Measurements from ENCODE around the gene CEP162.
A peak's percentile ranks its signal among the peaks of the same experiment; 100 is the strongest.
"Not testable (repeated sequence)": the region's sequence is repeated elsewhere in the genome, so short reads cannot be mapped to it uniquely, and the experiment has no call there.

CEP162 gene

DNA sequence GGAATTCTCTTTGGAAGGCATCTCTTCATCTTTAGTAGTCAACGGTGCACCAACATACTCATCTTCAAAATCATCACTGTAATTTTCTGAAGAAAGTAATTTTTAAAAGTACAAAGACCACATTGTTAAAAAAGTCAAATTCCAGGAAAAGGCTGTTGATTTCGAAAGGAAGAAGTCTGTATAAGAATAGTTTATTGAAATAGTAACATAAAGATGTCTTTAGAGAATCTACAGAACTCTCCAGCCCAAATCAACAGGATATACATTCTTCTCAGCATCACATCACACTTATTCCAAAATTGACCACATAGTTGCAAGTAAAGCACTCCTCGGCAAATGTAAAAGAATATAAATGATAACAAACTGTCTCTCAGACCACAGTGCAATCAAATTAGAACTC is 23.4 kb downstream of the CEP162 start:
- TF ChIP-seq, protein P1, sequence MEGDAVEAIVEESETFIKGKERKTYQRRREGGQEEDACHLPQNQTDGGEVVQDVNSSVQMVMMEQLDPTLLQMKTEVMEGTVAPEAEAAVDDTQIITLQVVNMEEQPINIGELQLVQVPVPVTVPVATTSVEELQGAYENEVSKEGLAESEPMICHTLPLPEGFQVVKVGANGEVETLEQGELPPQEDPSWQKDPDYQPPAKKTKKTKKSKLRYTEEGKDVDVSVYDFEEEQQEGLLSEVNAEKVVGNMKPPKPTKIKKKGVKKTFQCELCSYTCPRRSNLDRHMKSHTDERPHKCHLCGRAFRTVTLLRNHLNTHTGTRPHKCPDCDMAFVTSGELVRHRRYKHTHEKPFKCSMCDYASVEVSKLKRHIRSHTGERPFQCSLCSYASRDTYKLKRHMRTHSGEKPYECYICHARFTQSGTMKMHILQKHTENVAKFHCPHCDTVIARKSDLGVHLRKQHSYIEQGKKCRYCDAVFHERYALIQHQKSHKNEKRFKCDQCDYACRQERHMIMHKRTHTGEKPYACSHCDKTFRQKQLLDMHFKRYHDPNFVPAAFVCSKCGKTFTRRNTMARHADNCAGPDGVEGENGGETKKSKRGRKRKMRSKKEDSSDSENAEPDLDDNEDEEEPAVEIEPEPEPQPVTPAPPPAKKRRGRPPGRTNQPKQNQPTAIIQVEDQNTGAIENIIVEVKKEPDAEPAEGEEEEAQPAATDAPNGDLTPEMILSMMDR (IDR thresholded peaks at IDR 0.05; ENCODE audit: control insufficient read depth, insufficient read depth, low read depth, low read length, missing control alignments) = no peak
- DNase-seq (ENCODE audit: low read depth) = no peak
- H3K4me3 ChIP-seq (ENCODE audit: control insufficient read depth, low read depth, low read length) = no peak overlapping the region

DNA sequence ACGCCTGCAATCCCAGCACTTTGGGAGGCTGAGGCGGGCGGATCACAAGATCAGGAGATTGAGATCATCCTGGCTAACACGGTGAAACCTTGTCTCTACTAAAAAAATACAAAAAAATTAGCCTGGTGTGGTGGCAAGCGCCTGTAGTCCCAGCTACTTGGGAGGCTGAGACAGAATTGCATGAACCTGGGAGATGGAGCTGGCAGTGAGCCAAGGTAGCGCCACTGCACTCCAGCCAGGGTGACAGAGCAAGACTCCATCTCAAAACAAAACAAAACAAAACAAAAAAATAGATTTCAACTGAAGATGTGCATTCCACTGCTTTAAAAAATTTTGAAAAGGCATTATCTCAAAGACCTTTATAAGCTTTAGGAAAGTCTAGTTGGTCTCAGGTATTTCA is 27.5 kb downstream of the CEP162 start:
- not testable (repeated sequence) for DNase-seq (ENCODE audit: low read depth); H3K4me3 ChIP-seq (ENCODE audit: control insufficient read depth, low read depth, low read length)

DNA sequence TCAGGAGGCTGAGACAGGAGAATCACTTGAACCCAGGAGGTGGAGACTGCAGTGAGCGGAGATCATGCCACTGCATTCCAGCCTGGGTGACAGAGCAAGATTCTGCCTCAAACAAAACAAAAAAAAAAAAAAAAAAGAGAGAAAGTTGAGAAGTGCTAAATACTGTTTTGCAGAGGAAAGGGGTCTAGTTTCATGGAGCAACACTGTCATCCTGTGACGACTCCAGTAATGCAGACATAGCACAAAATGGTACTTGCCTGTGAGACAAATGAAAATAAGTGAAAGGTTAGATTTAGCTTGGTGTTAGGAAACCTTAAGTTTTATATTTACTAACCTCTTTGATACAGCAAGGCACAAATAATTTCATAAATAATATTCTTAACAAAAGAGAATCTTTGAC is 29.7 kb downstream of the CEP162 start:
- TF ChIP-seq, protein P1 (IDR thresholded peaks at IDR 0.05; ENCODE audit: control insufficient read depth, insufficient read depth, low read depth, low read length, missing control alignments) = no peak
- DNase-seq (ENCODE audit: low read depth) = no peak
- no peak overlapping the region for H3K4me3 ChIP-seq (ENCODE audit: control insufficient read depth, low read depth, low read length)

DNA sequence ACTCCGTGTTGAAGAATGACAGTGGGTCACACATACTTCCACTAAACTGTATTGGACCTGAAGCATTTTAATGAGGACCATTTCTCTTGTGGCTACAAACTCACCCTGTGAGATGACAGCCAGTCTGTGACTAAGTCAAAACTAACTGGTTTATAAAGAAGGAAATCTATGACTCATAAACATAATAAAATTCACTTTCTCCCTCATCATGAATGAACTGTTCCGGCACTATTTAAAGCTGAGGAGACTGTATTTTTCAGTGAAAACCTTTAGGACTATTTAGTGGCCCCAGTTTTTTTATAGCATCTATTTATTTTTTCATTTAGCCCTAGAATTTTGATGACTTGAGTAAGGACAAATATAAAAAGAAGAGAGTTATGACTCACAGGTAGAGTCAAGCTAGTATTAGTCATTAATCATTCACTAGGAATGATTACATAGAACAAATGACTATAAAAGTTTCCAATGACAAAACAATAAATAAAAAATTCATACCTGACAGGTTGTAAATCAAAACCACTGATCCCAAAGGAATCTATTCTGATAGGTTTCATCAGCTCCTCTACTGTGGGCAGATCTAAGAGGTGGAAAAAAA is 34.2 kb downstream of the CEP162 start:
- no peak overlapping the region for H3K4me3 ChIP-seq (ENCODE audit: control insufficient read depth, low read depth, low read length)
- TF ChIP-seq, protein P1 (IDR thresholded peaks at IDR 0.05; ENCODE audit: control insufficient read depth, insufficient read depth, low read depth, low read length, missing control alignments) = no peak
- peak; percentile 58 for DNase-seq (ENCODE audit: low read depth)

DNA sequence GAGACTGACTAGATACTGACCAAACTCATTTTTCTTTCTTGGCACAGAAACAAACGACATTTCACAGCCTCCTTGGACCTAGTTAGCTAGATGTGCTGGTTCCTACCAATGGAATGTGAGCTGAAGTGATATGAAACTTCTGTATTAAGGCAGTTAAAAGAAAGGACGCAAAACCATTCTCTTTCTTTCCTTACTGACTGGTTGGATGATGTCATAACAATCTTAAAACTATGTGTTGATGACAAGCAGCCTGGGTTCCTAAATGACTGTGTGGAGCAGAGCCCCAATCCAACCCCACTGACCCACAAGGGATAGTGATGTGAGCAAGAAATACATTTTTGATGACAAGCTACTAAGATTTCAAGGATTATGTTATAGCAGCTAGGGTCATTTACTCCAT is 35.6 kb downstream of the CEP162 start:
- DNase-seq (ENCODE audit: low read depth) = no peak
- TF ChIP-seq, protein P1 (IDR thresholded peaks at IDR 0.05; ENCODE audit: control insufficient read depth, insufficient read depth, low read depth, low read length, missing control alignments) = no peak
- no peak overlapping the region for H3K4me3 ChIP-seq (ENCODE audit: control insufficient read depth, low read depth, low read length)

DNA sequence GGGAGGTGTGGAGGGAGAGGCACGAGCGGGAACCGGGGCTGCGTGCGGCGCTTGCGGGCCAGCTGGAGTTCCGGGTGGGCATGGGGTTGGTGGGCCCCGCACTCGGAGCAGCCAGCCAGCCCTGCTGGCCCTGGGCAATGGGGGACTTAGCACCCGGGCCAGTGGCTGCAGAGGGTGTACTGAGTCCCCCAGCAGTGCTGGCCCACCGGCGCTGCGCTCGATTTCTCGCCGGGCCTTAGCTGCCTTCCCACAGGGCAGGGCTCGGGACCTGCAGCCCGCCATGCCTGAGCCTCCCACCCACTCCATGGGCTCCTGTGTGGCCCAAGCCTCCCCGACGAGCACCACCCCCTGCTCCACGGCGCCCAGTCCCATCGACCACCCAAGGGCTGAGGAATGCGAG is 38.1 kb downstream of the CEP162 start:
- H3K4me3 ChIP-seq (ENCODE audit: control insufficient read depth, low read depth, low read length); DNase-seq (ENCODE audit: low read depth): not testable (repeated sequence)

DNA sequence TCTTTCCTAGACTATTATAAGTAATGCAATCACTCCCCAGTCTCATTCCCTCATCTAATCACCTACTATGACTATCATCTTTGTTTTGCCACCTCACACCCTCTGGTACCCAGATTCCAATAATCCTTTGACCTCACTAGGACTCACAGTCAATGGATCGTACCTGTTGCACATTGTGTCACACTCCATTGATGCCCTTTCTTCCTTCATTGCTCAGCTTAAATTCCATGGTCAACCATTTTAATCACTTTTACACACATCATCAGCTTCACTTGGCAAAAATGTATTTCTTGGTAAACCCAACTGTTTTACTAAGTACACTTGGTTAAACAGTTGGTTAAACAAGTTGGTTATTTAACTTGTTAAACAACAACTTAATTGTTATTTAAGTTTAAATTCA is 44.0 kb downstream of the CEP162 start:
- DNase-seq (ENCODE audit: low read depth) = no peak
- no peak overlapping the region for H3K4me3 ChIP-seq (ENCODE audit: control insufficient read depth, low read depth, low read length)
- TF ChIP-seq, protein P1 (IDR thresholded peaks at IDR 0.05; ENCODE audit: control insufficient read depth, insufficient read depth, low read depth, low read length, missing control alignments) = no peak

DNA sequence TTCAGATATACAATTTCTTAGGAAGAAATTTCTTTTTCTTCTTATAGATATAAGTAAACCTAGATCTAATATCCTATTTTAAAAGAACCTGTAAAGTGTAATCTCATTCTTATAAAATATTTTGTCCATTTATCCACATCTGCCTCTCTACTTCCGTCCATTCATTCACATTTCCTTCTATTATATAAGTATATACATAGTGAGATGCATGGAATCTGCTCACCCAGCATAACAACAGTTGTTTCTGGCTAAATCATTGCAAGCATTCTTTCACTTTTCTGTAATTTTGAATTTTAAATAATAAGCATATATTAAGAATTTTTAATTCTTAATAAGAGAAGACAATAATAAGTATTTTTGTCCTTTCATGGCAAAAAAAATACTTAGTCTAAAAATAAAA is 45.4 kb downstream of the CEP162 start:
- no peak overlapping the region for H3K4me3 ChIP-seq (ENCODE audit: control insufficient read depth, low read depth, low read length)
- no peak for DNase-seq (ENCODE audit: low read depth)
- TF ChIP-seq, protein P1 (IDR thresholded peaks at IDR 0.05; ENCODE audit: control insufficient read depth, insufficient read depth, low read depth, low read length, missing control alignments) = no peak
